Right cardiac atrium (tissue), 5 donors: ENCODE data around the gene KCNK1. TPM values are rescaled to one million over a fixed set of nuclear protein-coding genes. Genes with fewer than 3 reads are reported as not detected.
A peak's percentile ranks its signal among the peaks of the same experiment; 100 is the strongest.

Source experiments
- ATAC-seq, 2 donors: fragments of 200-7000 bp; cut with Tn5 transposase; one replicate each; pipeline versions ENCODE4 v1.8.0 to v1.9.1; 2020; ENCODE audit warnings: moderate library complexity in 2 of 2, mild to moderate bottlenecking in 1 of 2
- DNase-seq, 3 donors: peaks; one replicate each; pipeline ENCODE4 v3.0.0-alpha.2; 2020
- H3K27ac ChIP-seq: one replicate; pipeline ENCODE4 v1.5.1; 2013; ENCODE audit warnings: mild to moderate bottlenecking, low read length, control low read depth, moderate library complexity
- H3K27me3 ChIP-seq: one replicate; pipeline ENCODE4 v1.6.1; 2013; ENCODE audit not compliant: control insufficient read depth, insufficient read depth
- H3K4me1 ChIP-seq: one replicate; pipeline ENCODE4 v1.6.1; 2013; ENCODE audit warnings: low read length; ENCODE audit not compliant: control insufficient read depth, insufficient read depth
- H3K4me3 ChIP-seq: one replicate; pipeline ENCODE4 v1.5.1; 2013; ENCODE audit warnings: low read length, control low read depth
- H3K9me3 ChIP-seq: one replicate; pipeline ENCODE4 v1.6.1; 2013; ENCODE audit warnings: low read length; ENCODE audit not compliant: control insufficient read depth
- WGBS: extraction: QIAGEN DNeasy Blood & Tissue Kit; methylation state at CpG from one replicate; pipeline ENCODE4 v1.1.7; 2013; 5-methylcytosine and 5-hydroxymethylcytosine counted together
- intact Hi-C, 4 donors: fragments of 100-400 bp; cut with DNase I; formaldehyde crosslinking; loops; one replicate each; pipeline versions ENCODE4 v1.11.0 to v1.14.0; 2022 to 2023
- polyA plus RNA-seq: library from polyadenylated mRNA; stranded (reverse); fragments of 200-250 nt; gene quantifications from one replicate; pipeline ENCODE4 v1.2.3, GENCODE V29; 2013
- total RNA-seq, 4 donors: library from RNA; stranded (reverse); fragmentation: NEBNext Ultra II Directional; extraction: Animal tissue kit (Norgen Biotek cat#: 25700); gene quantifications; one replicate each; pipeline ENCODE4 v1.2.1, GENCODE V29; 2021
- donor health status: healthy with polysubstance abuse.
- donor health status: DM: no; HTN: yes; CAD: no.
- donor health status: DM: no; HTN: no; CAD: no.
- donor health status: DM: no; HTN: yes; CAD: no; lungs with severe emphysema.
- donor health status: DM: yes; HTN: yes; CAD: no.

The KCNK1 gene
- total and polyA plus RNA-seq, 5 donors = 72.0 to 95.6 (median 85.5) TPM

DNA sequence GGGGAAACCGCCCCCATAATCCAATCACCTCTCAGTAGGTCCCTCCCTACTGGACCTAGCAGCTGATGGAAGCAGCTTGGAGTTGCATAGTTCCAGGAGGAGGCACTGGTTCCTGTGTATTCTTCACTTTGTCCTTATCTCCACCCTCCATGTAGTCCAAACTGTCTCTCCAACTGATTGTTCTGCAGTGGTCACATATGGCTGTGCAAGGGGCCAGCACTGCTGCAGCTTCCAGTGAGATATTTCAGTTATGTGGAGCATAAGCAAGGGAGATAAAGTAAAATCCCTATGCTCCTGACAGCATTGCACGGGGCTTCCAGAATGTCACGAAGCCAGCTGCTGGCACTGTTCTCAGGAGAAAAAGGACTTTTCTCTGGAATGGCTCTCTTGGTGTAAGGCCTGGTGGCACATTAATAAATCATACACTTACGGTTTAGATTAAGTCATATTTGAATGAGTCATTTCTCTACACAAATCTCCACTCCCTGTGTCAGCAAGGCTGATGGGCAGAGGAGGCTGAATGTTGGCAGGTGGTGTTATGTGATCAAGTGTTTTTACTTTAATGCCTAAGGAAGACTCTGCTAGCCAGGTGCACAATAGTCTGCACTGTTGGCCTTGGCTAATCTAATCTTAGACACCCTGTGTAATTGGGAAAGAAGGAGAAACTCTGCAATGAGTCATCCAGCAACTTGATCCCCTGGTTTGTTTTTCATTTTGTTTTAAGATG, 93.4 kb downstream of the KCNK1 start:
- Histone ChIP-seq H3K27me3 (no peaks in the 10 kb centered on the region), H3K4me1 (peaks cover 3% of the 10 kb centered on the region), H3K27ac (no peak overlapping the region), H3K9me3 (no peaks in the 10 kb centered on the region), H3K4me3 (no peak overlapping the region)
- WGBS = 50% methylated on average over 4 of the region's 4 CpGs
- intact Hi-C loops = no loop called here
- ATAC-seq (peak; percentile 36 to 39), DNase-seq (no peak)

DNA sequence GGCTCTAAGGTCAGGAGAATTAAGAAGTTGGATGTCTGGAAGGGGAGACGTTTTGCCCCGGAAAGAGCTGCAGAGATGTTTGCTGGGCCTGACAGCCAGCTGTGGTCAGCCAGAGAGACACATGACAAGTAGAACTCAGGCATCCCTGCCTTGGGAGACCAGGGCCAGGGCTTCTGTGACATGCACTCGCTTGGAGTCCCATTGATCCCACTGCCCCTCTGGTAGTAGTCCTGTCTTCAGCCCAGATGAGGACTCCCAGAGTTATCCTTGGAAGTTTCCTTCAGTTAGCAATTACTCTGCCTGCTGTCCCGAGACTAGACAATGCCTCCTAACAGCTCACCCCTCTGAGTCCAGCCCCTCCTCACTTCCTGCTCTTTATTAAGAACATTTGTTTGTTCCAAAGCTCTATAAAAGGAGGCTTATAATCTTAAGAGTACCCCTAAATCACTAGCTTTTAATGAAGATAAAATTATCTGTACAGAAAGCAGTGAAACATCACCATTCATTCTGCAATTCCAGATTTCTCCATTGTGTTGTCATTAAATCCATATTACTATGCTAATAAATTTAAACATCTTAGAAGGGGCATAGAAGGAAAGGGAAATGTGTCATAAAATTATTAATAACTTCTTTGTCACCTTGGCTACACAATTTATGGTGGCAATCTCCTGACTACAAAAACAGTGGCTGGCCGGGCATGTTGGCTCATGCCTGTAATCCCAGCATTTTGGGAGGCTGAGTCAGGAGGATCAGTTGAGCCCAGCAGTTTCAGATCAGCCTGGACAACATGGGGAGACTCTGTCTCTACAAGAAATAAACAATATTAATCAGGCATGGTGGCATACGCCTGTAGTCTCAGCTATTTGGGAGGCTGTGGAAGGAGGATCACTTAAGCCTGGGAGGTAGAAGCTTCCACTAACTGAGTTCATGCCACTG, 94.2 kb downstream of the KCNK1 start:
- H3K4me1 ChIP-seq = peaks cover 3% of the 10 kb centered on the region
- ATAC-seq = peak in 1 of 2 donors; percentile 14
- no peak for DNase-seq
- 46% methylated on average over 6 of the region's 6 CpGs for WGBS
- H3K27ac ChIP-seq = no peak overlapping the region
- no peak overlapping the region for H3K4me3 ChIP-seq
- no peaks in the 10 kb centered on the region for H3K9me3 ChIP-seq
- H3K27me3 ChIP-seq = no peaks in the 10 kb centered on the region
- intact Hi-C loops = no loop called here

DNA sequence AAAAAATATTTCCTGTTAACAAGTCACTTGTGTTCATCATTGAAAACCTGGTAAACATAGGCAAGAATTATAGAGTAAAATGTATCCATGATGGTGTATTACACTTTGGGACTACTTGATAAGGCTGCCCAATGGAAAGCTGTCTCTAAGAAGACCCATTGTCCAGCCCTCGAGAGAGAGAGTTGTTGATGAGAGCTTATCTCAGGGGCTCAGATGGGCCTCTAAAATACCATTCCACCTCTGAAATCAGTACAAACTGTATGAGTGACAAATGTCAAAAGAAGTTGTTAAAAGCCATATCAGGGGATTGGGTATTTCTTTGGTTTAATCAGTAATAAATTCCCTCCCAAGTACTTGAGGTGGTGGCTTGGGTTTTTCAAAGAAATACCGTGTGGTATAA, 96.1 kb downstream of the KCNK1 start:
- whole genome bisulfite sequencing = 75% methylated on average over 2 of the region's 2 CpGs
- no peaks in the 10 kb centered on the region for H3K27me3 ChIP-seq
- ATAC-seq = no peak
- H3K9me3 ChIP-seq = no peaks in the 10 kb centered on the region
- DNase-seq = no peak
- H3K4me3 ChIP-seq = no peak overlapping the region
- no peak overlapping the region for H3K27ac ChIP-seq
- intact Hi-C loops = no loop called here
- H3K4me1 ChIP-seq = peaks cover 3% of the 10 kb centered on the region

DNA sequence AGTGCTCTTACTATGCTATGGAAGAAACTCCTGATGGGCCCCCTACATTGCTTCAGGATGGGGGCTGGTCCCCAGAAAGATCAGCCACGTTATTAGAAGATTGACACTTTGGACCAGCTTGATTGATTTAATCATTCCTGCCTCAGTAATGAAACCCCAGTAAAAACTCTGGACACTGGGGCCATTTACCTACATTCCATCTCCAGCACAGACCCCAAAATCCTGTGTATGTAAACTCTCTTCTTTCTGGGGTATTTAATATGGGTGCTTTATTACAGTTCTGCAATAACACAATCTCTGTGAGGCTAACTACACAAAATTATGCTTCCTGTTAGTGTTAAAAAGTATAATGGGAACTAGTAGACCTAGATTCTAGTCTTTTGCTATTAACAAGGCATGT, 96.6 kb downstream of the KCNK1 start:
- ATAC-seq = no peak
- 71% methylated on average over 1 of the region's 1 CpG for WGBS

DNA sequence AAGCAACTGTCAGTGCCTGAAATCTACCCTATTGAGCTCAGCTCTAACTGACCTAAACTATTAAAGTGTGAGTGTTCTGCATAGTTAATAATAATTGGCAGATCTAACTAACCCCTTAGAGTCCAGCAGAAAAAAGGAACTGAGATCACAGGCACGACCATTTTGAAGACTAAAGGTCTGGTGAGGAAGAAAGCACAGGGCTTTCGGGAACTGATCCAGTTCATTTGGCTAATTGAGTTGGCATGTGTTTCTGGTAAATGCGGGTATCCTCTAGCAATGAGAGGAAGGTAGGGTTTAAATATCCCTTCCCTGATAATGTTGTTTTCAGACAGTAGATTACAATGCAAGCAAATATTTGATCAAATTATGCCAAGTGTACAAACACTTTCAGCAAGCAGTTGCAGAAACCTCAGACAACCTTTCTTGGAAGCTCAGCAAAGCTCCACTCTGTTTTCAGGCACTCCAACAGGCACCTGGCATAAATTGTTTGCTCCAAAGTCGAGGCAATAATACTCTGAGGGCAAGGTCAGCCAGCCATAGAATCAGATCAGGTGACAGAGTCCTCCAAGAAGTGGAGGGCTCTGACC, 100.8 kb downstream of the KCNK1 start:
- ATAC-seq (no peak), DNase-seq (no peak)
- Histone ChIP-seq H3K9me3 (no peaks in the 10 kb centered on the region), H3K27ac (no peak overlapping the region), H3K4me1 (no peaks in the 10 kb centered on the region), H3K27me3 (no peaks in the 10 kb centered on the region), H3K4me3 (no peak overlapping the region)
- 52% methylated on average over 4 of the region's 4 CpGs for WGBS
- intact Hi-C loops = no loop called here

More for the DNA sequence above, 96.6 kb downstream of the KCNK1 start:
- Histone ChIP-seq H3K27me3 (no peaks in the 10 kb centered on the region), H3K27ac (no peak overlapping the region), H3K4me1 (peaks cover 3% of the 10 kb centered on the region), H3K9me3 (no peaks in the 10 kb centered on the region), H3K4me3 (no peak overlapping the region)
- no peak for DNase-seq
- intact Hi-C loops = no loop called here

DNA sequence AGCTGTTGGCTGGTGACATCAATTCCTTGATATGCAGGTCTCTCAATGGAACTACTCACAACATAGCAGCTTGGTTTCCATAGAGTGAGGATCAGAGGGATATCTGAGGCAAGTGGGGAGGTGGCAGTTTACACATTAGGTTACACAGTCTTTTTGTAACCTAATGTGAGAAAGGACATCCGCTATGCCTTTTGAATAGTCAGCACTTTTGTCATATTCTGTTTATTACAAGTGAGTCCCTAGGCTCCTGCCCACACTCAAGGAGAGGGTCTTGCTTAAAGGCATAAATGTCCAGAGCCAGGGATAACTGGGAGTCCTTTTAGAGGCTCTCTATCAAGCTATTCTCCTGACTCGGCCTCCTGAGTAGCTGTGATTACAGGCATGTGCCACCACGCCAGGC, 104.2 kb downstream of the KCNK1 start:
- Histone ChIP-seq H3K4me3 (no peak overlapping the region), H3K9me3 (no peaks in the 10 kb centered on the region), H3K27ac (no peak overlapping the region), H3K27me3 (no peaks in the 10 kb centered on the region), H3K4me1 (no peaks in the 10 kb centered on the region)
- 94% methylated on average over 3 of the region's 3 CpGs for WGBS
- DNase-seq (no peak), ATAC-seq (no peak)
- intact Hi-C loops = no loop called here

DNA sequence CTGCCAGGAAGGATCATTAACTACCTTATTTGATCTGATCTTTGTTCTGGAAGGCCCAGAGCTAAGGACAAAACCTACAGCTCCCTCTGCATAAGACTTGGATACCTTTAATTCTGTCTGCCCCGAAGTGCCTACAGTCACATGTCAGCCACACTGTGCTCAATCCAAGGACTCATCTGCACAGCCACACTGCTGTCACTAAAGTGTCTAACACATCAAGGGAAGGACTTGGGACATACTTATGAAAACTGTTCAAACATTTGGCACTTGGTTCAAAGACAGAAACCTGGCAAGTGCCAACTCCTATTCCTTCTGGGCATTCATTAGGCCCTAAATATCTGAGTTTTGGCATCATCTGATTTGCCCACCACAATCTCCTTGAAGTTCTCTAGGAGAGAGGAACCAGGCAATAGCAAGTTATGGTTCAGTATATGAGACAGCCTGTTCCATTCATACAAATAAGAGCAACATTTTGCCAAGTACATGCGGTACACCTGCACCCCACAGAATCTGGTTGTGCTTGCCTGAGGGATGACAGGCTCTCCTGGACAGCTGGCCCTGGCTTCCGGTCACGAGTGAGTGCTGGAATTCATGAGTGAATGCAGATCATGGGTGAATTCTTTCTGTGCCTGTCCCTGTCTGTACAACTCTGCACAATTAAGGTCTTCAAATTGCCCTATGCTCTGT, 105.9 kb downstream of the KCNK1 start:
- DNase-seq = peak in 2 of 3 donors; percentile 69 to 74
- WGBS = 56% methylated on average over 4 of the region's 4 CpGs
- H3K9me3 ChIP-seq = no peaks in the 10 kb centered on the region
- no peaks in the 10 kb centered on the region for H3K4me1 ChIP-seq
- ATAC-seq = peak; percentile 58 to 71
- intact Hi-C loops = loop anchor here in 2 of 4 donors (5.0 to 10.0 kb wide), 2 partner anchors 42 to 55 kb away; no protein-coding TSS in a partner anchor
- peak overlapping the region; percentile 79 for H3K27ac ChIP-seq
- no peaks in the 10 kb centered on the region for H3K27me3 ChIP-seq
- H3K4me3 ChIP-seq = no peak overlapping the region

DNA sequence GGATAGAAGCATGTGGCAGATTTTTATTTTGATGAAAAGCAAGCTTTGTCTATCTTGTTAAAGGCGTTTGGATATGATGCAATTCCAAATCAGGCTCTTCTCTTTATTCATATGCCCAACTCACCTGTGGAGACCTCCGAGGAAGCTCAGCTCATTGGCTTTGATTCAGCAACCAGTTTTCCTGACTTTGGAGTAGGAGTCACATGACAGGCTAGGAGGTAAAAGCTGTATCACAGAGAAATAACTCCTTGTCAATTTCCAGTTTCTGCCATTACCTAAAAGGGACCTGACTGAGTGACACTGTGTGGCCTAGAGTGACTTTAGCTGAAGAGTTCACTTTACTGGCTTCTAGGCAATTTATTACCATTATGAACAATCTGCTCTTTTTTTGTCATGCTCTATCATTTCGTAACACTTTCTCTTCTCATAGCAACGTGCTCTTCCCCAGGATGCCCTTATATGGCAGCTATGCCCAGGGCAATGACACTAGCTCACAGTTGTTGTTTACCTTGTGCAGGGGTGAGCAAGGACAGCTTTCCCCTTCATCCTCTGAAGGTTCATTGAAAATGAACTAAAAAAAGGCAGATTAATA, 107.2 kb downstream of the KCNK1 start:
- Histone ChIP-seq H3K27me3 (no peaks in the 10 kb centered on the region), H3K27ac (peak overlapping the region; percentile 96), H3K4me3 (no peak overlapping the region), H3K4me1 (no peaks in the 10 kb centered on the region), H3K9me3 (no peaks in the 10 kb centered on the region)
- DNase-seq = no peak
- intact Hi-C loops = loop anchor here in 2 of 4 donors (5.0 to 10.0 kb wide), 2 partner anchors 44 to 56 kb away; no protein-coding TSS in a partner anchor
- ATAC-seq = peak; percentile 30 to 31
- WGBS = 39% methylated on average over 4 of the region's 4 CpGs
